Uterus (tissue), 2 donors: ENCODE results near the gene KCNJ18.
"Not testable (repeated sequence)": the region's sequence is repeated elsewhere in the genome, so short reads cannot be mapped to it uniquely, and the experiment has no call there.

Experiments
- POLR2A ChIP-seq, 2 donors: fragments of 450-650 bp; IDR thresholded peaks; one replicate each; pipeline ENCODE4 v1.6.1; 2016; ENCODE audit warnings: antibody characterized with exemption in 2 of 2, mild to moderate bottlenecking in 1 of 2, moderate library complexity in 1 of 2
- TF ChIP-seq, protein P1 (sequence below), 4 experiments: fragments of 200-600 bp in 2 of 4; fragments of 450-650 bp in 2 of 4; sonication (generic) in 2 of 4; IDR thresholded peaks; one replicate each; pipeline ENCODE4 v1.5.1; 2016 to 2019; ENCODE audit warnings: antibody characterized with exemption in 4 of 4, mild to moderate bottlenecking in 2 of 4, moderate library complexity in 1 of 4

DNA sequence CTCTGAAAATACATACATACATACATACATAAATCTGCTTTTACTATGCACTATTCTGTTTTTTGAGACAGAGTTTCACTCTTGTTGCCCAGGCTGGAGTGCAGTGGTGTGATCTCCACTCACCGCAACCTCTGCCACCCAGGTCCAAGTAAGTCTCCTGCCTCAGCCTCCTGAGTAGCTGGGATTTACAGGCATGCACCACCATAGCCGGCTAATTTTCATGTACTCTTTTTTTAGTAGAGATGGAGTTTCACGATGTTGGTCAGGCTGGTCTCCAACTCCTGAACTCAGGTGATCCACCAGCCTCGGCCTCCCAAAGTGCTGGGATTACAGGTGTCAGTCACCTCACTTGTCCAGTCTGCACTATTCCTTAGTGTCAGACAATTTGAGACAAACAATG, 20.5 kb upstream of the KCNJ18 start:
- TF ChIP-seq, protein P1, sequence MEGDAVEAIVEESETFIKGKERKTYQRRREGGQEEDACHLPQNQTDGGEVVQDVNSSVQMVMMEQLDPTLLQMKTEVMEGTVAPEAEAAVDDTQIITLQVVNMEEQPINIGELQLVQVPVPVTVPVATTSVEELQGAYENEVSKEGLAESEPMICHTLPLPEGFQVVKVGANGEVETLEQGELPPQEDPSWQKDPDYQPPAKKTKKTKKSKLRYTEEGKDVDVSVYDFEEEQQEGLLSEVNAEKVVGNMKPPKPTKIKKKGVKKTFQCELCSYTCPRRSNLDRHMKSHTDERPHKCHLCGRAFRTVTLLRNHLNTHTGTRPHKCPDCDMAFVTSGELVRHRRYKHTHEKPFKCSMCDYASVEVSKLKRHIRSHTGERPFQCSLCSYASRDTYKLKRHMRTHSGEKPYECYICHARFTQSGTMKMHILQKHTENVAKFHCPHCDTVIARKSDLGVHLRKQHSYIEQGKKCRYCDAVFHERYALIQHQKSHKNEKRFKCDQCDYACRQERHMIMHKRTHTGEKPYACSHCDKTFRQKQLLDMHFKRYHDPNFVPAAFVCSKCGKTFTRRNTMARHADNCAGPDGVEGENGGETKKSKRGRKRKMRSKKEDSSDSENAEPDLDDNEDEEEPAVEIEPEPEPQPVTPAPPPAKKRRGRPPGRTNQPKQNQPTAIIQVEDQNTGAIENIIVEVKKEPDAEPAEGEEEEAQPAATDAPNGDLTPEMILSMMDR (IDR thresholded peaks at IDR 0.05) = not testable (repeated sequence)
- not testable (repeated sequence) for TF ChIP-seq POLR2A (IDR thresholded peaks at IDR 0.05)
